ENCODE results near the gene TOP3B.

TOP3B gene

DNA sequence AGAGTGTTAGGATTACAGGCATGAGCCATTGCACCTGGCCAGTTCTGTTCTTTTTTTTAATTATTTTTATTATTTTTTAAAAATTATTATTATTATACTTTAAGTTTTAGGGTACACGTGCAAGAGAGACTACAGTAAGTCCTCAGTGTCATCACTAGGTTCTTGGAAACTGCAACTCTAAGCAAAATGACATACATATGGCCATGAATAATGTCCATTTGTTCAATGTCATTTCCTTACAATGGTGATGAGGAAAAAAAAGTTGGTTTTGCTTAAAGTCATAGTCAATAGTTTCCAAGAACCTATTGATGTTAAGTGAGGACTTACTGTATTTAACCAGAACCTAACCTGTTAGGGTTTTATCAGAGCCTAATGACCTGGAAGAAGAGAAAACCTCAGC is 29.4 kb upstream of the TOP3B start:
- DNase-seq (ENCODE audit: low read depth): no peak
- H3K4me3 ChIP-seq (ENCODE audit: low read depth, low read length): no peak overlapping the region
- TF ChIP-seq, protein P1, sequence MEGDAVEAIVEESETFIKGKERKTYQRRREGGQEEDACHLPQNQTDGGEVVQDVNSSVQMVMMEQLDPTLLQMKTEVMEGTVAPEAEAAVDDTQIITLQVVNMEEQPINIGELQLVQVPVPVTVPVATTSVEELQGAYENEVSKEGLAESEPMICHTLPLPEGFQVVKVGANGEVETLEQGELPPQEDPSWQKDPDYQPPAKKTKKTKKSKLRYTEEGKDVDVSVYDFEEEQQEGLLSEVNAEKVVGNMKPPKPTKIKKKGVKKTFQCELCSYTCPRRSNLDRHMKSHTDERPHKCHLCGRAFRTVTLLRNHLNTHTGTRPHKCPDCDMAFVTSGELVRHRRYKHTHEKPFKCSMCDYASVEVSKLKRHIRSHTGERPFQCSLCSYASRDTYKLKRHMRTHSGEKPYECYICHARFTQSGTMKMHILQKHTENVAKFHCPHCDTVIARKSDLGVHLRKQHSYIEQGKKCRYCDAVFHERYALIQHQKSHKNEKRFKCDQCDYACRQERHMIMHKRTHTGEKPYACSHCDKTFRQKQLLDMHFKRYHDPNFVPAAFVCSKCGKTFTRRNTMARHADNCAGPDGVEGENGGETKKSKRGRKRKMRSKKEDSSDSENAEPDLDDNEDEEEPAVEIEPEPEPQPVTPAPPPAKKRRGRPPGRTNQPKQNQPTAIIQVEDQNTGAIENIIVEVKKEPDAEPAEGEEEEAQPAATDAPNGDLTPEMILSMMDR (IDR thresholded peaks at IDR 0.05; ENCODE audit: insufficient read depth, low read depth, low read length, missing control alignments): no peak

DNA sequence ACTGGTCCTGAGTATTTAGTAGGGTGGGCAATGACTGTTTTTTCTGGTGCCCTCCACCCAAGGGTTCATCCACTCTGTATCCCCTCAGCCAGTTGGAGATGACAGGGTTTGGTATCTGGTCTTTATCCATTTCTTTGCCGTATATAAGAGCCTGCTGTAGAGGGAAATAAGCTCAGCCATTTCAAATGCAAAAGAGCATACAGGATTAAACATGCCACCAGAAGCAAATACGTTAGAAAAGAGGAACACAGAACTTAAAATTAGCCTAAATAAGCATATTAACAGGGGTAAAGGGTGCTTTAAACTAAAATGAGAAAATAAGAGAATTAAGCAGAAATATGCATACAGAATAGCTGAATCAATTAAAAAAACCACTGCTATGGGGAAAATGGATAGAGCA is 27.8 kb upstream of the TOP3B start:
- H3K4me3 ChIP-seq (ENCODE audit: low read depth, low read length): no peak overlapping the region
- no peak for DNase-seq (ENCODE audit: low read depth)
- TF ChIP-seq, protein P1 (IDR thresholded peaks at IDR 0.05; ENCODE audit: insufficient read depth, low read depth, low read length, missing control alignments): no peak

GRCh38 chr22:22009661-22010060 is 27.1 kb upstream of the TOP3B start:
- TF ChIP-seq, protein P1 (IDR thresholded peaks at IDR 0.05; ENCODE audit: insufficient read depth, low read depth, low read length, missing control alignments): no peak
- no peak for DNase-seq (ENCODE audit: low read depth)
- H3K4me3 ChIP-seq (ENCODE audit: low read depth, low read length): no peak overlapping the region

DNA sequence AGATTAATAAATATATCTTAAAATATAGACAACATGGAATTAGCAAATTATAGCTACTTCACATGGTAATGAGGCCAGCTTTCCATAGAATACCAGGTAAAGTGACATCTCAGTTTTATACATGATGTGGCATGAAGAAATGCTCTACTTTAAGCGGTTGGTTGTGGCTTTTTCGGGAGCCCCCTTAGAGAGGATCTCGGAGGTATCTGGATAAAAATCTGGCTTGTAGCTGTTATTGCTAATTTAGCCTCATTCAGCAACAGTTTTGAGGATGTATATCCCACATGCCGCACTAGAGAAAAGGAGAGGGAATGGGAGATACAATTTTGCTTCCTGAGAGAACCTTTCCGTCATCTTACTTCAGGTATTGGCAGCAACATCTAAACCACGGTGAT is 24.0 kb upstream of the TOP3B start:
- no peak for DNase-seq (ENCODE audit: low read depth)
- no peak overlapping the region for H3K4me3 ChIP-seq (ENCODE audit: low read depth, low read length)
- TF ChIP-seq, protein P1 (IDR thresholded peaks at IDR 0.05; ENCODE audit: insufficient read depth, low read depth, low read length, missing control alignments): no peak

DNA sequence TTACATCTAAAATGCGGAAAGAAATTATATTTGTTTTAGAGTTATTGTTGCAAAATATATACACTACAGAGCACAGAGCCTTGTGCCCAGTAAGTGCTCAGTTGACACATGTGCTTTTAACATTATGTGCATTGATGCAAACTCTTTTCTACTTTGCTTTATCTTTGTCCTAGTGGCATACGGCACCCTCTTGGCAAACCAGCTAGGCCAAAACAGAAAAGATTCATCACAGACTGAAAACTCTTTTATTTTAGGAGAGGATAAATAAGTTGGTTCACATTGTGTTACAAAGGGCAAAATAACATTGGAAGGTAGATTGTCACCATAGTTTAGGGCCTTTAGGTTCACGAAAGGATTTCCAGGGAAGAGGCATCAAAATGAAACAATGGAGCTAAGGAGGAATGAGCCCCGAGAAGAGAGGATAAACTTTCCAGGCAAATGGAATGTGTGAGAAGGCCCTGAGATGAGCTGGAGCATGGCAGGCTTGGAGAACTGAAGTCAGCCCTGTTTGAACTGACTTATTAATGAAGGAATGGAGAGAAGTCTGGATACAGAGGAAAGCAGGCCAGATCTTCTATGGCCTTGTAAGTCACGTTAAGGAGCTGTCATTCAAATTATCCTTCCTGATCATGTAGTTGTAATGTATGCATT is 23.5 kb upstream of the TOP3B start:
- DNase-seq (ENCODE audit: low read depth): no peak
- no peak overlapping the region for H3K4me3 ChIP-seq (ENCODE audit: low read depth, low read length)
- TF ChIP-seq, protein P1 (IDR thresholded peaks at IDR 0.05; ENCODE audit: insufficient read depth, low read depth, low read length, missing control alignments): no peak

DNA sequence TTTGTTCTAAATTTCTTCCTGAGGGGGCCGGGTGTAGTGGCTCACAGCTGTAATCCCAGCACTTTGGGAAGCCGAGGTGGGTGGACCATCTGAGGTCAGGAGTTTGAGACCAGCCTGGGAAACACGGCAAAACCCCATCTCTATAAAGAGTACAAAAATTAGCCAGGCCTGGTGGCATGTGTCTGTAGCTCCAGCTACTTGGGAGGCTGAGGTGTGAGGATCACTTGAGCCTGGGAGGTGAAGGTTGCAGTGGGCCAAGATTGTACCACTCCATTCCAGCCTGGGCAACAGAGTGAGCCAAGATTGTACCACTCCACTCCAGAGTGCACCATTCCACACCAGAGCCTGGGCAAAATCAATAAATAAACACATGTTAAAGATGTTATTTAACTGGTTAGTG is 20.6 kb upstream of the TOP3B start:
- no peak for DNase-seq (ENCODE audit: low read depth)
- TF ChIP-seq, protein P1 (IDR thresholded peaks at IDR 0.05; ENCODE audit: insufficient read depth, low read depth, low read length, missing control alignments): no peak
- H3K4me3 ChIP-seq (ENCODE audit: low read depth, low read length): no peak overlapping the region

GRCh38 chr22:22002526-22003055 is 20.0 kb upstream of the TOP3B start:
- DNase-seq (ENCODE audit: low read depth): no peak
- TF ChIP-seq, protein P1 (IDR thresholded peaks at IDR 0.05; ENCODE audit: insufficient read depth, low read depth, low read length, missing control alignments): no peak
- no peak overlapping the region for H3K4me3 ChIP-seq (ENCODE audit: low read depth, low read length)
